HG03095 (cell line): ENCODE measurements around the gene AKT2.

Experiments
- ATAC-seq: cut with Tn5 transposase; IDR thresholded peaks from one replicate; pipeline ENCODE4 v1.9.1; 2021; ENCODE audit warnings: moderate library complexity; ENCODE audit not compliant: unreplicated experiment

The AKT2 gene

GRCh38 chr19:40302224-40303011 is 17.3 kb upstream of the AKT2 start:
- no peak for ATAC-seq

DNA sequence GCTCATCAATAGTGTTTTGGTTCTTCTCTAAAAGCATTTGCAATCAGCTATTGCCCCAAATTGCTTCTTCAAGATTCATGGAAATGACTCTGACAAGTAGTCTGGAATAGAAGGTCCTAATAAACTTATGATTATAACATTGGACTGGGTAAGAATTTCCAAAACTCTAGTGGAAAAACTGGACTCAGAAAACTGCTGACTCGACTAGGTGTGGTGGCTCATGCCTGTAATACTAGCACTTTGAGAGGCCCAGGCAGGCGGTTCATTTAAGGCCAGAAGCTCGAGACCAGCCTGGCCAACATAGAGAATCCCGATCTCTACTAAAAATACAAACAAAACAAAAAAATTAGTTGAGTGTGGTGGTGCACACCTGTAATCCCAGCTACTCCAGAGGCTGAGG is 15.5 kb upstream of the AKT2 start:
- ATAC-seq = no peak

- no peak for ATAC-seq
Measured at GRCh38 chr19:40298026-40298425, 12.9 kb upstream of the AKT2 start.

- no peak for ATAC-seq
Measured at GRCh38 chr19:40294560-40294959, 9.4 kb upstream of the AKT2 start.

DNA sequence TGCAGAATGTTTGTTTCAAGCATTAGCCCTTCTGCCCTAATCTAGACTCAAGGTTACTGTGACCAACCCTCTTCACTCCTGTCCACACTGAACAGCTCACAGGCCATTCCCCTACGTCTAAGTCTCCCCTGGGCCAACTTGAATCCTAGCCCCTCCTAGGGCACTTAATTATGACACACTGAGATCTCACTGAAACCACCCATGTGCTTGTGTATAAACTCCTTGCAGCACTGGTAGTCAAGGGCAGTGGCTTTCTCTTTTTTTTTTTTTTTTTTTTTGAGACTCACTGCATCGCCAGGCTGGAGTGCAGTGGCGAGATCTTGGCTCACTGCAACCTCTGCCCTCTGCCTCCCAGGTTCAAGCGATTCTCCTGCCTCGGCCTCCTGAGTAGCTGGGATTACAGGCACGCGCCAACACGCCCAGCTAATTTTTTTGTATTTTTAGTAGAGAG is 1.9 kb upstream of the AKT2 start:
- ATAC-seq = no peak

GRCh38 chr19:40286235-40286970 is 1.3 kb upstream of the AKT2 start:
- ATAC-seq = no peak

DNA sequence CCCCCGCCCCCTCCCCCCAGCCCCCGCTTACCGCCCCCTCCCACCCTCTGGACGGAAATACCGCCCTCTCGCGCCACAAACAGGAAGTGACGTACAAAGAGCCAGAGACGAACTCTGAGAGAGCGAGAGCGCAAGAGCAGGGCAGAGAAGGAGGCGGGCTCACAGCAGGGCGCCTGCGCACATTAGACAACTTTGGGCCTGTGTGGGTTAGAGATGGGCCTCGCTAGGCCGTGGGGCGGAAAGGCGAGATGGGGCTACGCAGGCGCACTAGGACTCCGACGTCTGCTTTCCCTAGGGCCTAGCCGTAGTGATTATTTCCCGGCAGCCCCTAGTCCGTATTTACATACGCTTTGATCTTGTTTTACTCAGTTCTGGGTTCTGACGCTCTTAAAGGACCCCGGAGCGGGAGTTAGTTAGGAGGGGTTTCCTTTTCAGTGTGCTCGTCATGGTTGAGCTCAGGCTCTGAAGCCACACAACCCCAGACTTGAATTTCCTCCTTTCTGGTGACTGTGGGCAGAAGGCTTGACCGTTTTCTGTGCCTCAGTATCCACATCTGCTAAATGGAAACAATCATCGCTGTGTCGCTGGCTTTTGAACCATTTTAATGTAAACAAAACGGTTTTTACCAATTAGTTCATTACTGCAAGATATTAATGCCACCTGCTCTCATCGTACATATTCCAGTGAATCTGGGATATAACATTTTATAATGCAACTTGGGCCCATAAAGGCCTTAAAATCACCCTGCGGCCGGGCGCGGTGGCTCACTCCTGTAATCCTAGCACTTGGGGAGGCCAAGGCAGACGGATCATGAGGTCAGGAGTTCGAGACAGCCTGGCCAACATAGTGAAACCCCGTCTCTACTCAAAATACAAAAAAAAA is 449 bp upstream of the AKT2 start:
- peak; percentile 69 for ATAC-seq

GRCh38 chr19:40284251-40284500 is 969 bp downstream of the AKT2 start:
- no peak for ATAC-seq

GRCh38 chr19:40283414-40284250 is 1.5 kb downstream of the AKT2 start:
- ATAC-seq = no peak

DNA sequence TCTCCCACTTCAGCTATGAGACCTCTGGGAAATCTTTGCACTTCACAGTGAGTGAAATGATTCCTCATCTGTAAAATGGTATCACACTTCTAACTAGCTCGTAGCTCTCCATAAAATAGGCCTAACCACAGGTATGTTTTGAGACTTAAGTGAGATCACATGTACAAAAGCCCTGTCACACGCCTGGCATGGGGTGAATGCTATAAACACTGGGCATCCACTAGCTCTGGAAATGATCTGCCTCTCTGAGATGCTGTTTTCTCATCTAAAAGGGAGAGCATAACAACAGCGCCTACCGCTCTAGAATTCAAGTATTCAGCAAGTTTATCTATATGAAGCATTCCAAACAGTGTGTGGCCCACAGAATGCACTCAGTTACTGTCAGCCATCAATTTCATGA is 2.2 kb downstream of the AKT2 start:
- no peak for ATAC-seq

DNA sequence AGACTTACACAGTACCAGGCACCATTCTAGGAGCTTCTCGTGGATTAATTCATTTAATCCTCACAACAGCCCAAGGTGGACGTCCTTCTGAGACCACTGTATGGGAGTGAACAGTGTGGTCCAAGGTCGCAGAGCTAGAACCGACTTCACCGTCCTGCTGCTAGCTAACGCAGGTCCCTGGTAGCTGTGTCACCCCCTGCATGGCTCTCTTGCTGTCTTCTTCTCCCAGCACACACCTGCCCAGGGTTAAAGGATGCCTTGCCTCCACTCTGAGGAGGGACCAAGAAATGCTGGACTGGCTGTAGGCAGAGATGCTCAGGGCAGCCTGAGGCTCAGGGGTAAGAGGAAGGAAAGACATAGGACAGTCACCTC is 3.0 kb downstream of the AKT2 start:
- ATAC-seq = no peak

- no peak for ATAC-seq
Measured at GRCh38 chr19:40281381-40282208, 3.5 kb downstream of the AKT2 start.

DNA sequence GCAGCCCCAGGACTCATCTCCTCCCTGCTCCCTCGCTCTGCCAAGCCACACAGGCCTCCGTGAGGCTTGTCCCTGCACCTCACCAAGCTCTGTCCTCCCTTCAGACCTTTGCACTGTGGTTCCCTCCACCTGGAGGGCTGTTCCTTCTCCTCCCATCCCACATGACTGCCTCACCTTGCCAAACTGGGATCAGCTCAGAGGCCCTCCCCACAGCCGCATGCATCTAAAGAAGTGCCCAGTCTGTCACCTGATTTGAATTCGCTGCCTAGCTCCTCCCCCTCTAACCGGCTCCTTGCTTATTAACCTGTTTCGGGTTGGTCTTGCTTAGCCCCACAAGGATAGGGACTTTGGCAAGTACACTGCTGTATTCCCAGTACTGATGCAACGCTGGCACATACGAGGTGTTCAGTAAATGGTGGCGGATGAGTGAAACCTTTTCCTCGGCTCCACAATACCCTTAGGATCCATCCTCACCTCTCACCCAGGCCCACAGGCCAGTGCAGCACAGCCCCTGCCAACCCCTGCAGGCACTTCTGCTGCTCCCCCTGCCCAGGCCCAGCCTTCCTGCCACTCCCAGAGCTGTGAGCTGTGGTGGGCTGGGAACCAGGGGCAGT is 4.4 kb downstream of the AKT2 start:
- ATAC-seq = no peak

GRCh38 chr19:40279761-40280607 is 5.2 kb downstream of the AKT2 start:
- ATAC-seq = no peak

GRCh38 chr19:40279120-40279551 is 6.0 kb downstream of the AKT2 start:
- ATAC-seq = no peak

DNA sequence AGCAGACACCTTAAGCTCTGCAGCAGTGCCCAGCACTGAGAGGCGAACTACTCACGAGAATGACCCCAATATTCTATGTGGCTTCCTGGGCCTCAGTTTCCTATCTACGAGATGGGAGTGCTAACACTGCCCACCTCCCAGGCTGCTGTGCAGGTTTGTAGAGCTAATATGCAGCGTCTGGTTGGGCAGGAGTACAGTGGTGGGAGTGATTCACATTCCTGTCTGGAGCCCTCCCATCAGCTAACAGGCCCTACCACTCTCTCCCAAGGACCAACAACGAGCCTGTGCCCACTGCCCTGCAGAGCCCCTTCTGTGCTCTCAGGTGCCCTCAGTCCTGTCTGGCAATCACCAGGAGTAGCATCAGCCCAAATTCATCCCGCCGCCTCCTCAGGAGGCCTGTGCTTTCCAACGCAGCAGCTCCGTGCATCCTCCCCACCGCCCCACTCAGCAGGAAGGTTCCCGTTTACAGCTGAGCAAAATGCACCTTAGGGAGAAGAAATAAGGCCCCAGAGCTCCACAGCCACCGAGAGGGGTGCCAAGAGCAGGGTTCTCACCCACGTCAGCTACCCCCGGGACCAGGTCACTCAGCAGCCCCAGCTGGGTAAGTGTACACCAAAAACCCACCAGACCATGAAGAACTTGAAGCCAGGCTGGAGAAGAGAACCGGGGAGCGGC is 6.6 kb downstream of the AKT2 start:
- no peak for ATAC-seq

DNA sequence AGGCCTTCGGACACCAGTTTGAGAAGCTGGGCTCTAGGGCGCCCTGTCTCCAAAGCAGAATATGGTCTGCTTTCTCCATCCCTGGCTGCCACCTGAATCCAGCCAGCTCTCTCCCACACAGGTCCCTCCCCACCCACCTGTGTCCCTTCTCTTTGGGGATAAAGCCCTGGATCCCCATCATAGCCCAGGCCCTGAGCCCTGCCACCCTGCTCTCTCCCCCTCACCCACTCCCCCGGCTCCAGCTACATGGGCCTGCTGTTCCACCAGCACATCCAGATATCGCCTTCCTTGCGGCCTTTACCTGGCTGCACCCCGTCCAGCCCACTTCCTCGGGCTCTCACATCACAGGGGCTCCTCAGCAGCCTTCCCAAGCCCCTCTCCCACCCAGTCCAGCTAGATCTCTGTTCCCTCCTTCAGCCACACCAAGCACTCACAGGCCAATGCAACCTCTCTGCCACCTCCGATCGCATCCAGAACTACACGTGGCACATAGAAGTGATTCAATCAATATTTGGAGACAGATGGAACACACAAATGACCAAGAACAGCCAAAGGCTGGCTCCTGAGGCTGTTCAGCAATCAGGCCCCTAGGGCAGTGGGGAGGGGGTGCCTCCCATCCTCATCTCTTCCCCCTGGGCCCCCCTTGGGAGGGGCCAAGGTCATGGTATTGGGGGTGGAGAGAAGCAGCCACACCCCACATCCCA is 7.6 kb downstream of the AKT2 start:
- ATAC-seq = no peak
